OCI-LY3 (cell line): ENCODE results near the gene ADGRD1.

ENCODE experiments used
- H2AFZ ChIP-seq: fragments of 200-600, 300-600 bp; shearing (Covaris generic); 2 replicates; pipeline ENCODE4 v1.6.0; 2014; ENCODE audit warnings: antibody characterized with exemption, low read depth, low read length
- H3K27ac ChIP-seq: fragments of 200-600, 300-600 bp; sonication (generic); 2 replicates; pipeline ENCODE4 v1.5.1; 2014; ENCODE audit warnings: mild to moderate bottlenecking, low read length, moderate library complexity, mixed read lengths
- H3K27me3 ChIP-seq: fragments of 200-600, 300-600 bp; sonication (generic); 2 replicates; pipeline ENCODE4 v1.6.1; 2014; ENCODE audit warnings: low read depth, low read length, mixed read lengths
- H3K36me3 ChIP-seq: fragments of 200-600, 300-600 bp; sonication (generic); replicated peaks from 2 replicates; pipeline ENCODE3; 2014; ENCODE audit warnings: low read depth, low read length, mixed read lengths
- H3K4me1 ChIP-seq: fragments of 300-600, 200-600 bp; sonication (generic); 2 replicates; pipeline ENCODE4 v1.6.1; 2014; ENCODE audit warnings: low read length, mixed read lengths
- H3K4me2 ChIP-seq: fragments of 200-600, 300-600 bp; sonication (generic); 2 replicates; pipeline ENCODE4 v1.6.1; 2014; ENCODE audit warnings: low read length, mixed read lengths
- H3K4me3 ChIP-seq: fragments of 300-600, 200-600 bp; sonication (generic); 2 replicates; pipeline ENCODE4 v1.5.1; 2014; ENCODE audit warnings: antibody characterized with exemption, mild to moderate bottlenecking, low read length, moderate library complexity
- H3K79me2 ChIP-seq: fragments of 300-600, 200-600 bp; shearing (Covaris generic); 2 replicates; pipeline ENCODE4 v1.6.1; 2014; ENCODE audit warnings: mild to moderate bottlenecking, low read length, mixed read lengths
- H3K9ac ChIP-seq: fragments of 300-600, 200-600 bp; shearing (Covaris generic); 2 replicates; pipeline ENCODE4 v1.6.0; 2014; ENCODE audit warnings: mild to moderate bottlenecking, low read length, moderate library complexity
- H3K9me3 ChIP-seq: fragments of 200-600, 300-600 bp; shearing (Covaris generic); 2 replicates; pipeline ENCODE4 v1.6.1; 2014; ENCODE audit warnings: low read length, mixed read lengths; ENCODE audit not compliant: insufficient read depth
- H4K20me1 ChIP-seq: fragments of 200-600, 300-600 bp; sonication (generic); 2 replicates; pipeline ENCODE4 v1.6.1; 2016; ENCODE audit warnings: low read length, mixed read lengths; ENCODE audit not compliant: insufficient read depth
- EZH2phosphoT487 ChIP-seq: fragments of 200-600 bp; shearing (Covaris generic); IDR thresholded peaks from 2 replicates; pipeline ENCODE4 v1.6.1; 2018; ENCODE audit warnings: antibody characterized with exemption, mixed run types, low read depth
- TF ChIP-seq, protein P1 (sequence below): fragments of 200-600, 300-600 bp; sonication (generic); IDR thresholded peaks from 2 replicates; pipeline ENCODE4 v1.5.1; 2014; ENCODE audit warnings: antibody characterized with exemption, low read length, low read depth

Gene ADGRD1

DNA sequence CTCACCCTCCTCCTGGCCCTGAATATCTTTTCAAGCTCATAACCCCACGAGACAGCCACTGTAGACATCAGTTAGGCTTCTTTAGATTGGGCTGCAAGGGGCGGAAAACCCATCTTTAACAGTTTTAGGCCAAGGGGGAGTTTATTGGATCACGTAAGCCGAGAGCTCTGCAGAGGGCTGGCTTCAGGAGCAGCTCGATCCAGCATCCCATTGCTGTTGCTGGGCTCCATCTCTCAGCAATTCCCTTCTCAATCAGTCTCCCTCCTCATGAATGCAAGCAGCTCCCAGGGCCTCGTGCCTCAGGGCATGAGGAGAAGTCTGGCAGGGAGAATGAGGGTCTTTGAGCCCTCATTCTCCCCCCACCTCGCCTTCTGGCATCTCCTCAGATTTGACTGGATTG lies 59.4 kb downstream of the ADGRD1 start:
- no peak for TF ChIP-seq EZH2phosphoT487
- TF ChIP-seq, protein P1, sequence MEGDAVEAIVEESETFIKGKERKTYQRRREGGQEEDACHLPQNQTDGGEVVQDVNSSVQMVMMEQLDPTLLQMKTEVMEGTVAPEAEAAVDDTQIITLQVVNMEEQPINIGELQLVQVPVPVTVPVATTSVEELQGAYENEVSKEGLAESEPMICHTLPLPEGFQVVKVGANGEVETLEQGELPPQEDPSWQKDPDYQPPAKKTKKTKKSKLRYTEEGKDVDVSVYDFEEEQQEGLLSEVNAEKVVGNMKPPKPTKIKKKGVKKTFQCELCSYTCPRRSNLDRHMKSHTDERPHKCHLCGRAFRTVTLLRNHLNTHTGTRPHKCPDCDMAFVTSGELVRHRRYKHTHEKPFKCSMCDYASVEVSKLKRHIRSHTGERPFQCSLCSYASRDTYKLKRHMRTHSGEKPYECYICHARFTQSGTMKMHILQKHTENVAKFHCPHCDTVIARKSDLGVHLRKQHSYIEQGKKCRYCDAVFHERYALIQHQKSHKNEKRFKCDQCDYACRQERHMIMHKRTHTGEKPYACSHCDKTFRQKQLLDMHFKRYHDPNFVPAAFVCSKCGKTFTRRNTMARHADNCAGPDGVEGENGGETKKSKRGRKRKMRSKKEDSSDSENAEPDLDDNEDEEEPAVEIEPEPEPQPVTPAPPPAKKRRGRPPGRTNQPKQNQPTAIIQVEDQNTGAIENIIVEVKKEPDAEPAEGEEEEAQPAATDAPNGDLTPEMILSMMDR: no peak
- no peak overlapping the region for H3K4me2 ChIP-seq
- no peak overlapping the region for H3K27ac ChIP-seq
- H3K79me2 ChIP-seq: no peaks in the 10 kb centered on the region
- H2AFZ ChIP-seq: no peak overlapping the region
- H3K36me3 ChIP-seq: no peaks in the 10 kb centered on the region
- H3K4me1 ChIP-seq: no peaks in the 10 kb centered on the region
- H3K27me3 ChIP-seq: no peaks in the 10 kb centered on the region
- no peak overlapping the region for H3K4me3 ChIP-seq
- no peak overlapping the region for H3K9ac ChIP-seq
- H3K9me3 ChIP-seq: no peaks in the 10 kb centered on the region
- no peaks in the 10 kb centered on the region for H4K20me1 ChIP-seq

DNA sequence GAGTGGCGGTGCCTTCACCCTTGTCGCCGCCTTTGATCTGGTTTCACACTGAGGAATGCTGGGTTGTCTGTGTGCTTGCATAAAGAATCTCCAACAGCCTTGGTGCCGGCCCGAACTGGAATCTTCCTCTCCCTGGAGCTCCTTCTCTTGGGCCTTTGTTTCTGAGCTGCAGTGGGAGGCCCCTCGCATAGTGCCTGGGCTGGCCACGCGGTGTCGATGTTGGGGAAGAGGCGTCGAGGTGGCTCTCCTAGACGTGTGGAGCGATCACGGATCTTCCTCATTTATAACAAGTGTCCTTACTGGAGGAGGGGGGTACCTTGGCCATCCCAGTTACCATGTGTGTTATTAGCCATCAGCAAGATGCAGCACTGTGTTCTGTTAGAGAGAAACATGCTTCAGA lies 60.6 kb downstream of the ADGRD1 start:
- no peak overlapping the region for H3K27ac ChIP-seq
- H3K9me3 ChIP-seq: no peaks in the 10 kb centered on the region
- H3K4me3 ChIP-seq: no peak overlapping the region
- H3K4me1 ChIP-seq: no peaks in the 10 kb centered on the region
- no peaks in the 10 kb centered on the region for H3K27me3 ChIP-seq
- H2AFZ ChIP-seq: no peak overlapping the region
- no peak overlapping the region for H3K9ac ChIP-seq
- TF ChIP-seq, protein P1: no peak
- TF ChIP-seq EZH2phosphoT487: no peak
- no peaks in the 10 kb centered on the region for H3K36me3 ChIP-seq
- H3K79me2 ChIP-seq: no peaks in the 10 kb centered on the region
- H4K20me1 ChIP-seq: no peaks in the 10 kb centered on the region
- no peak overlapping the region for H3K4me2 ChIP-seq

DNA sequence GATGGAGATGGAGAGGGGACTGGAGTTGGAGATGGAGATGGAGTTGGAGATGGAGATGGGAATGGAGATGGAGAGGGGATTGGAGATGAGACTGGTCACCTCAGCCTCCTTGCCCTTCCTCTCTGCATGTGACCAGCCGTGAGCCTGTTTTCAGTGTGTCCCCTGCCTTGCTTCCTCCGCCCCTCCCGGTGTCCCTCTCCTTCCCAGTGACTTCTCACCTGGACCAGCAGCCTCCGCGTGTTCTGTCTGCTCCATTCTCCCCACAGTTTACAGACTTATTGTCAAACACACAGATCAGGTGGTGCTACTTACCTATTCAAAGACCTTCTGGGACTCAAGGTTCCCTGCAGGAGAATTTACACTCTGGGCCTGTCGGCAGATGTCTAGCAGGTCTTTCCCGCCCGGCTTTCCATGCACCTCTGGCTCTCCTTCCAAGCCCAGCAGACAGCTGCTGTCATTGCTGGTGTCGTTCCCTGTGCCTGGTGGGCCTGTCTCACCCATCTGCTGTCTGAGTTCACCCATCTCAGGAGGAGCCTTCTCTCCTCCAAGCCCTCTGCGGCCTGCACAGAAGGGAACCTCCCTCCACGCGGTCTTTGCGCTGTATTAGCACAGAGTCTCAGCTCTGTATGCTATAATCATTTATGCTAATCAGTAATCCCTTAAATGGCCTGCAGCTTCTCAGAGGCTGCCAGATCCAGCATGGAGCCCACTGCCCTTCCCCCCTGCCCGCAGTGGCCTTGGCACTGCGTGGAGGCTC lies 62.1 kb downstream of the ADGRD1 start:
- H3K4me2 ChIP-seq: no peak overlapping the region
- TF ChIP-seq, protein P1: no peak
- no peak for TF ChIP-seq EZH2phosphoT487
- H3K9me3 ChIP-seq: no peaks in the 10 kb centered on the region
- no peak overlapping the region for H3K4me3 ChIP-seq
- no peak overlapping the region for H2AFZ ChIP-seq
- no peaks in the 10 kb centered on the region for H4K20me1 ChIP-seq
- H3K79me2 ChIP-seq: no peaks in the 10 kb centered on the region
- no peaks in the 10 kb centered on the region for H3K27me3 ChIP-seq
- no peak overlapping the region for H3K27ac ChIP-seq
- no peak overlapping the region for H3K9ac ChIP-seq
- H3K36me3 ChIP-seq: no peaks in the 10 kb centered on the region
- H3K4me1 ChIP-seq: no peaks in the 10 kb centered on the region

DNA sequence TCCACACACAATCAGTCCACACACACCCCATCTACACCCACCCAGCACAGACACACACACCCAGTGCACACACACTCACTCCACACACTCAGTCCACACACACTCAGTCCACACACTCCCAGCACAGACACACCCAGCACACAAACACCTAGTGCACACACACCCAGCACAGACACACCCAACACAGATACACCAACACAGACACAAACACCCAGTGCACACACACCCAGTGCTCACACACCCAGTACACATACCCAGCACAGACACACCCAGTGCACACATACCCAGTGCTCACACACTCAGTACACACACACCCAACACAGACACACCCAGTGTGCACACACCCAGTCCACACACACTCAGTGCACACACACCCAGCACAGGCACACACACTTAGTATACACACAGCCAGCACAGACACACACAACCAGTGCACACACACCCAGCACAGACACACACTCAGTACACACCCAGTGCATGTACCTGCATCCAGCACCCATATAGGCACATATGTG lies 63.8 kb downstream of the ADGRD1 start:
- no peak for TF ChIP-seq EZH2phosphoT487
- TF ChIP-seq, protein P1: no peak
- H3K4me1 ChIP-seq: no peaks in the 10 kb centered on the region
- H4K20me1 ChIP-seq: no peaks in the 10 kb centered on the region

More for the DNA sequence above, 63.8 kb downstream of the ADGRD1 start:
- H3K79me2 ChIP-seq: no peaks in the 10 kb centered on the region
- no peaks in the 10 kb centered on the region for H3K36me3 ChIP-seq
- no peak overlapping the region for H3K9ac ChIP-seq
- no peak overlapping the region for H3K4me2 ChIP-seq
- H3K27ac ChIP-seq: no peak overlapping the region
- H3K4me3 ChIP-seq: no peak overlapping the region
- H3K27me3 ChIP-seq: no peaks in the 10 kb centered on the region
- H3K9me3 ChIP-seq: no peaks in the 10 kb centered on the region
- H2AFZ ChIP-seq: no peak overlapping the region
